Non-pigmented ciliary epithelial cell (primary cell): Measurements from ENCODE around the gene LRMDA.

Experiments
- DNase-seq: peaks from one replicate; pipeline ENCODE4 v3.0.0-alpha.2; 2010; ENCODE audit warnings: low read depth

Gene LRMDA

GRCh38 chr10:76444034-76444800 lies 1012.8 kb downstream of the LRMDA start:
- DNase-seq = no peak

- no peak for DNase-seq
Observed at GRCh38 chr10:76447578-76447977, 1016.2 kb downstream of the LRMDA start.

GRCh38 chr10:76451911-76452310 lies 1020.5 kb downstream of the LRMDA start:
- no peak for DNase-seq

- DNase-seq = no peak
Observed at GRCh38 chr10:76453332-76453731, 1021.9 kb downstream of the LRMDA start.

GRCh38 chr10:76453997-76454396 lies 1022.6 kb downstream of the LRMDA start:
- DNase-seq = peak; percentile 35

GRCh38 chr10:76454506-76455140 lies 1023.2 kb downstream of the LRMDA start:
- DNase-seq = no peak

- no peak for DNase-seq
Observed at GRCh38 chr10:76456197-76456596, 1024.8 kb downstream of the LRMDA start.

- DNase-seq = no peak
Observed at GRCh38 chr10:76459016-76459730, 1027.7 kb downstream of the LRMDA start.

- DNase-seq = no peak
Observed at GRCh38 chr10:76461024-76461423, 1029.6 kb downstream of the LRMDA start.

- DNase-seq = no peak
Observed at GRCh38 chr10:76463111-76463510, 1031.7 kb downstream of the LRMDA start.

- no peak for DNase-seq
Observed at GRCh38 chr10:76466836-76467503, 1035.5 kb downstream of the LRMDA start.

- no peak for DNase-seq
Observed at GRCh38 chr10:76469675-76470074, 1038.3 kb downstream of the LRMDA start.

- DNase-seq = no peak
Observed at GRCh38 chr10:76479103-76479790, 1047.8 kb downstream of the LRMDA start.

GRCh38 chr10:76481178-76481577 lies 1049.8 kb downstream of the LRMDA start:
- no peak for DNase-seq

- no peak for DNase-seq
Observed at GRCh38 chr10:76487582-76487981, 1056.2 kb downstream of the LRMDA start.

- DNase-seq = no peak
Observed at GRCh38 chr10:76488602-76489001, 1057.2 kb downstream of the LRMDA start.

- no peak for DNase-seq
Observed at GRCh38 chr10:76491216-76491615, 1059.8 kb downstream of the LRMDA start.

GRCh38 chr10:76492026-76492425 lies 1060.6 kb downstream of the LRMDA start:
- peak; percentile 92 for DNase-seq

GRCh38 chr10:76492678-76493472 lies 1061.5 kb downstream of the LRMDA start:
- DNase-seq = no peak

- DNase-seq = no peak
Observed at GRCh38 chr10:76497666-76498065, 1066.2 kb downstream of the LRMDA start.

- no peak for DNase-seq
Observed at GRCh38 chr10:76504823-76505222, 1073.4 kb downstream of the LRMDA start.
